ENCODE results near the gene PAX3. TPM values are rescaled to one million over a fixed set of nuclear protein-coding genes. Genes with fewer than 3 reads are reported as not detected.

Gene PAX3
- total and polyA plus RNA-seq, 8 donors = not detected

DNA sequence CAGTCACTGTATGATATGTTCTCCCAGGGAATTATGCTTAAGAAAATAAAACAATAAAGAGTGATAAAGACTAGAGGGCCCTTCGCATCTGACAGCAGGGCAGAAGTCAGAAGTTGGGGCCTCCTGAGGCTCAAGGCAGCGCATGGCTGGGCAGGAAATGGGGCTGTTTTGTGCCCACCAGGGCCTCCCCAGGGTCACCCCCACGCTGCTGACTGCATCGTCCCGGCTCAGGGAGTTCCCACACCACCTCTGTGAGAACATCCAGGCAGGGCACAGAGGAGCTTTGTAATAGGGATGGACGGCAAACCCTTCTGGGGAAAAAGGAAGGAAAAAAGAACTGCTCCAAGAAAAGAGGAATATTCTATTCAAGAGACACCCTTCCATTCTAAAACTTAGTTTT, 41.2 kb downstream of the PAX3 start:
- no peak overlapping the region for H3K27ac ChIP-seq
- intact Hi-C loops (cut with DNase I; ENCODE audit: low total_unique reads) = no loop called here
- DNase-seq = no peak
- WGBS, 5 donors = 23 to 41% (median 25%) methylated on average over 6 of the region's 6 CpGs
- H3K9me3 ChIP-seq = no peaks in the 10 kb centered on the region
- peaks cover 0 to 28% (median 6%) of the 10 kb centered on the region in 3 donors for H3K27me3 ChIP-seq
- TF ChIP-seq, protein P1, sequence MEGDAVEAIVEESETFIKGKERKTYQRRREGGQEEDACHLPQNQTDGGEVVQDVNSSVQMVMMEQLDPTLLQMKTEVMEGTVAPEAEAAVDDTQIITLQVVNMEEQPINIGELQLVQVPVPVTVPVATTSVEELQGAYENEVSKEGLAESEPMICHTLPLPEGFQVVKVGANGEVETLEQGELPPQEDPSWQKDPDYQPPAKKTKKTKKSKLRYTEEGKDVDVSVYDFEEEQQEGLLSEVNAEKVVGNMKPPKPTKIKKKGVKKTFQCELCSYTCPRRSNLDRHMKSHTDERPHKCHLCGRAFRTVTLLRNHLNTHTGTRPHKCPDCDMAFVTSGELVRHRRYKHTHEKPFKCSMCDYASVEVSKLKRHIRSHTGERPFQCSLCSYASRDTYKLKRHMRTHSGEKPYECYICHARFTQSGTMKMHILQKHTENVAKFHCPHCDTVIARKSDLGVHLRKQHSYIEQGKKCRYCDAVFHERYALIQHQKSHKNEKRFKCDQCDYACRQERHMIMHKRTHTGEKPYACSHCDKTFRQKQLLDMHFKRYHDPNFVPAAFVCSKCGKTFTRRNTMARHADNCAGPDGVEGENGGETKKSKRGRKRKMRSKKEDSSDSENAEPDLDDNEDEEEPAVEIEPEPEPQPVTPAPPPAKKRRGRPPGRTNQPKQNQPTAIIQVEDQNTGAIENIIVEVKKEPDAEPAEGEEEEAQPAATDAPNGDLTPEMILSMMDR (IDR thresholded peaks at IDR 0.05) = no peak
- TF ChIP-seq POLR2A (IDR thresholded peaks at IDR 0.05) (no peak), EP300 (IDR thresholded peaks at IDR 0.05) (no peak), POLR2AphosphoS5 (IDR thresholded peaks at IDR 0.05) (no peak)
- H3K4me3 ChIP-seq = no peak overlapping the region
- H3K4me1 ChIP-seq = no peaks in the 10 kb centered on the region
- no peaks in the 10 kb centered on the region for H3K36me3 ChIP-seq

DNA sequence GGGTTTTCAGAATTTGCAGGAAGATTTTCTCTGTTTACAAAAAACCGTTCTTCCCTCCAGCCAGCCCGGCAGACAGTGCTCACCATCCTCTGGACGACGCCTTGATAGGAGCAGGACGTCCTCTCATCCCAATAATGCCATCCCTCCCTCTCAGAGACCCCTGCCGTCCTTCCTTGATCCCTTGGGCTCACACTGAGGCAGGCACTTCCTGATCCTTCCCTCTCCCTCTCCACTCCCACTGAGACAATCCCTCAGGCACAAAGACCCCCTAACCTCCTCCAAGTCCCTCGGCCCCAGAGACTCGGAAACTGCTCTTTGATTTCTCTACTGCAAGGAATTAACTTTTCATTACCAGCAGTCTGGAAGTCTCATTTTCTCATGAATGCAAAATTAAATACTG, 42.5 kb downstream of the PAX3 start:
- no peaks in the 10 kb centered on the region for H3K9me3 ChIP-seq
- no peaks in the 10 kb centered on the region for H3K4me1 ChIP-seq
- intact Hi-C loops (cut with DNase I; ENCODE audit: low total_unique reads) = no loop called here
- peaks cover 0 to 28% (median 6%) of the 10 kb centered on the region in 3 donors for H3K27me3 ChIP-seq
- no peak for DNase-seq
- H3K27ac ChIP-seq = no peak overlapping the region
- 13 to 23% (median 16%) methylated on average over 8 of the region's 8 CpGs for WGBS, 5 donors
- no peaks in the 10 kb centered on the region for H3K36me3 ChIP-seq
- TF ChIP-seq POLR2AphosphoS5 (IDR thresholded peaks at IDR 0.05) (no peak), POLR2A (IDR thresholded peaks at IDR 0.05) (no peak)
- no peak overlapping the region for H3K4me3 ChIP-seq

DNA sequence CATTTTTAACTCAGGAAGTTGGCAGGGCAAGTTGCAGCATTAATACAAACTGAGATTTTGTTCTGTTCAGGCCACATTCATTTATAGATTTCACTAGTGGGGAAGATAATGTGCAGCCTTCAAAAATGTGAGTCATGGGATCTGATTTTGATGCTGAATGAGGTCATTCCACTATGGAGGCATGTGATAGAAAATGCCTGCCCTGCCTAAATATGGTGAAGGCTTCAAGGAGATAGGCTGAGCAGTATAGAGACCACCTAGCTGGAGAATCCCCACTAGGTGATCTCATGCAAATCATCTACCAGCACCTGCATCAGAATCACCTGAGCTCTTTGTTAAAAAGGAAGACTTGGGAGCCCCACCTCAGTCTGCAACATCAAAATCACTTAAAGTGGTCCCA, 43.7 kb downstream of the PAX3 start:
- Histone ChIP-seq H3K4me3 (no peak overlapping the region), H3K9me3 (no peaks in the 10 kb centered on the region), H3K36me3 (no peaks in the 10 kb centered on the region), H3K27me3 (peaks cover 0 to 28% (median 6%) of the 10 kb centered on the region in 3 donors), H3K4me1 (no peaks in the 10 kb centered on the region), H3K27ac (no peak overlapping the region)
- DNase-seq = no peak
- intact Hi-C loops (cut with DNase I; ENCODE audit: low total_unique reads) = no loop called here
- no peak for TF ChIP-seq POLR2A (IDR thresholded peaks at IDR 0.05)

DNA sequence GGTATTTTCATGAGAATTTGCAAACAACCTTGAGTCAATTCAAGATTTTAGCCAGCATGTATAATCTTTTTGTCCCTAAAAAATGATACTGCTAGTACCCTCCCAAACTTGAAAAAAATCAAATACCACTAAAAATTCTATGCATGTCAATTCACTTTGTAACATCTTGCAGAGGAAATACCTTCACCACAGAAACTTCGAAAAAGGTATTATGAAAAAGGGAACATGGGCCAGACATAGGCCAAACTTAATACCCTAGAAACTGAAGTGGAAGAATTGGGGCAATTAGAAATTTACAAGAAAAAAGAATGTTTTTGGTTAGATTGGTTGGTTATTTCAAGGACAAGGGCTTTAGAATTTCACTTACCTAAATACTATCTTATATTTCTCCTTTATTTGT, 48.5 kb downstream of the PAX3 start:
- intact Hi-C loops (cut with DNase I; ENCODE audit: low total_unique reads) = no loop called here
- WGBS, 5 donors = 33 to 80% (median 68%) methylated on average over 1 of the region's 1 CpG
- no peaks in the 10 kb centered on the region for H3K36me3 ChIP-seq
- no peak overlapping the region for H3K27ac ChIP-seq
- H3K4me3 ChIP-seq = no peak overlapping the region
- no peaks in the 10 kb centered on the region for H3K4me1 ChIP-seq
- H3K9me3 ChIP-seq = no peaks in the 10 kb centered on the region
- no peak for DNase-seq
- TF ChIP-seq POLR2A (IDR thresholded peaks at IDR 0.05) (no peak), EP300 (IDR thresholded peaks at IDR 0.05) (no peak), POLR2AphosphoS5 (IDR thresholded peaks at IDR 0.05) (no peak)
- TF ChIP-seq, protein P1 (IDR thresholded peaks at IDR 0.05) = no peak
- H3K27me3 ChIP-seq = peaks cover 0 to 3% (median 0%) of the 10 kb centered on the region in 3 donors

DNA sequence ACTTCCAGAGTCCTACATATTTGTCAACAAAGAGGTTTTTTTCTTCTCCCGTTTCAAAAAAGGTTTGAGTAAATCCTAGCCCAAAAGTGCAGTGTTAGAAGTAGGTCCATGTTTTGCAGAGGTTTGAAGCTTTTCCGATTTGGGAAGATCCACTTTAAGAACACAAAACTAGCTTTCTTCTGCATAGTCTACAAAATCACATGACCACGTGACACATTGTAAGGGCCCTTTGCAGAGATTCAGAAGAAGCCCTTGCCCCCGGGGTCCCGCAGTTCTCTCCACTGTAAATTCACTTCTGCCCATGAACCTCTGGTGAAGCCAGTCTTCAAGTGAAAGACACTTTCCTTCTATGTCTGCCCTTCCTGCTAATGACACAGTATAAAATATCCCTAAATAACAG, 49.4 kb downstream of the PAX3 start:
- intact Hi-C loops (cut with DNase I; ENCODE audit: low total_unique reads) = no loop called here
- no peak for DNase-seq
- H3K27me3 ChIP-seq = peaks cover 0 to 3% (median 0%) of the 10 kb centered on the region in 3 donors
- H3K36me3 ChIP-seq = no peaks in the 10 kb centered on the region
- no peak overlapping the region for H3K4me3 ChIP-seq
- no peak overlapping the region for H3K27ac ChIP-seq
- TF ChIP-seq EP300 (IDR thresholded peaks at IDR 0.05) (no peak), POLR2AphosphoS5 (IDR thresholded peaks at IDR 0.05) (no peak)
- H3K9me3 ChIP-seq = no peaks in the 10 kb centered on the region
- WGBS, 5 donors = 68 to 77% (median 74%) methylated on average over 5 of the region's 5 CpGs
- no peaks in the 10 kb centered on the region for H3K4me1 ChIP-seq

DNA sequence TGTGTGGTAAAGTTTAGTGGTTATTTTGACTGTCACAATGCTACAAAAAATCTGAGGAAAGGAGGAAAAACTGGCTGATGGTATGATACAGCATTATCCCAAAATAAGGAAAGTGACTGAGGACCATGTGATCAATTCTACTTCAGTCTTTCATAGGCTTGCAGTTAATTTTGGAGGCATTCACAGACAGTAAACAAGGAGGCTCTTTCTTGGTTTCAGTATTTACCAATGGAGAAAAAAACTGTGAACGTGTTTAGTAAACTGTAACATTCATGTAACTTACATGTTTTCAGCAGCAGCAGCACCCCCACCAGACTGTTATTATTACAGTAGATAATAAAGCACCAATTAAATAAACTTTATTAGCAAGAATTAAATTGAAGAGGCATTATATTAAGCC, 50.0 kb downstream of the PAX3 start:
- TF ChIP-seq EP300 (IDR thresholded peaks at IDR 0.05) (no peak), POLR2AphosphoS5 (IDR thresholded peaks at IDR 0.05) (no peak), POLR2A (IDR thresholded peaks at IDR 0.05) (no peak)
- TF ChIP-seq, protein P1 (IDR thresholded peaks at IDR 0.05) = no peak
- intact Hi-C loops (cut with DNase I; ENCODE audit: low total_unique reads) = no loop called here
- H3K27me3 ChIP-seq = peaks cover 0 to 3% (median 0%) of the 10 kb centered on the region in 3 donors
- H3K4me1 ChIP-seq = no peaks in the 10 kb centered on the region
- WGBS, 5 donors = 46 to 60% (median 54%) methylated on average over 1 of the region's 1 CpG
- no peaks in the 10 kb centered on the region for H3K9me3 ChIP-seq
- H3K27ac ChIP-seq = no peak overlapping the region
- no peak for DNase-seq
- H3K4me3 ChIP-seq = no peak overlapping the region
- no peaks in the 10 kb centered on the region for H3K36me3 ChIP-seq

Measured in stomach (tissue), 9 donors.